Esophagus muscularis mucosa (tissue), 4 donors: Measurements from ENCODE around the gene PPFIA4.

Experiments
- CTCF ChIP-seq, 3 experiments: fragments of 200-600 bp in 2 of 3; fragments of 450-650 bp in 1 of 3; sonication (generic) in 2 of 3; IDR thresholded peaks; one replicate each; pipeline ENCODE4 v1.5.1; 2017 to 2019; ENCODE audit warnings: antibody characterized with exemption in 3 of 3, mild to moderate bottlenecking in 2 of 3, moderate library complexity in 1 of 3
- EP300 ChIP-seq: sonication (generic); formaldehyde crosslinking; IDR thresholded peaks from one replicate; pipeline ENCODE4 v1.6.1; 2017; ENCODE audit warnings: antibody characterized with exemption
- POLR2A ChIP-seq: fragments of 450-650 bp; IDR thresholded peaks from one replicate; pipeline ENCODE4 v1.6.1; 2017; ENCODE audit warnings: antibody characterized with exemption, moderate library complexity, mild to moderate bottlenecking, low read depth
- POLR2AphosphoS5 ChIP-seq, 2 donors: sonication (generic); formaldehyde crosslinking; IDR thresholded peaks; one replicate each; pipeline ENCODE4 v1.6.1; 2017; ENCODE audit warnings: antibody characterized with exemption in 2 of 2

DNA sequence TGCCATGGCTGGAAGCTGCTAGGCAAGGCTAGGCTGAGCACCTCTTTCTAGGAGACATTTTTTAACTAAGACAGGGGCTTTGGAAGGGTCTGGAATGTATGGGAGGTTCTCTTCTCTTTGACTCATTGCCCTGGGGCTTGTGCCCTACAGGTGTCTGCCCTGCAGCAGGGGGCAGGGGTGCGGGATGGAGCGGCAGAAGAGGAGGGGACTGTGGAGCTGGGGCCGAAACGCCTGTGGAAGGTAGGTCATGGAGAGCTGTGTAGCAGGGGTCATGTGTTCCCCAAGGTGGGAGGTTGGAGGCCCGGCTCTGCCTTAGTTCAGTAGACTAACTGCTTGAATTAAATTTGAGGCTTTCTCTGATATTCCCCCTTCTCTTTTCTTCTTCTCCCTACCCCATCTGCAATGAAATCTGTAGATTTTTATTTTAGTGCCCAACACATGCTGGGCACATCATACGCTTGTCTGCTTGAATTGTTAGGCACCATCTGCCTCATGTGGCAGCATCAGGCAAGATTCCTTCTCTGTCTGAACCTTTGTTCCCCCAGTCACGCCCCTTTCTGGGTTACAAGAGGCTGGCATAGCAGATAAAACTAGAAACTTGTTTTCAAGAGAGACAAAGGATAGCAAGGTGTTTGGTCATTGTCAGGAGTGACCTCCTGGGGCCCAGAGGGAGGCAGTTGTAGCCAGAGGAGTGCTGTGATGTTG lies 18.4 kb downstream of the PPFIA4 start:
- TF ChIP-seq POLR2AphosphoS5 (IDR thresholded peaks at IDR 0.05) (no peak), POLR2A (no peak), CTCF (IDR thresholded peaks at IDR 0.05) (no peak), EP300 (no peak)
